Activated CD4-positive, alpha-beta memory T cell treated with anti-CD3 and anti-CD28 coated beads, Interleukin-2, amount 10 ng/mL, durations not matched to agents 7 days and 5 days (primary cell): ENCODE measurements around the gene MON1B. TPM values are rescaled to one million over a fixed set of nuclear protein-coding genes. Genes with fewer than 3 reads are reported as not detected.
"Not testable (repeated sequence)": the region's sequence is repeated elsewhere in the genome, so short reads cannot be mapped to it uniquely, and the experiment has no call there.

Source experiments
- CTCF ChIA-PET: fragments of 350-600 bp; sonication (Branson Sonifier 250); formaldehyde crosslinking; loops from one replicate; lab custom pipeline; 2021; ENCODE audit warnings: antibody characterized with exemption, inconsistent platforms; lab: Charles Lee
- POLR2A ChIA-PET: fragments of 350-600 bp; sonication (Branson Sonifier 250); formaldehyde crosslinking; loops from one replicate; lab custom pipeline; 2021; ENCODE audit warnings: antibody characterized with exemption; lab: Charles Lee
- DNase-seq: peaks from one replicate; pipeline ENCODE4 v3.0.0-alpha.2; 2020
- H3K27ac Mint-ChIP-seq: one replicate; pipeline ENCODE4 v1.8.0; 2021; ENCODE audit warnings: mild to moderate bottlenecking, mixed read lengths
- H3K27me3 Mint-ChIP-seq: one replicate; pipeline ENCODE4 v1.8.0; 2021; ENCODE audit warnings: mixed read lengths
- H3K36me3 Mint-ChIP-seq: one replicate; pipeline ENCODE4 v1.8.0; 2021; ENCODE audit warnings: low read depth, mixed read lengths
- H3K4me1 Mint-ChIP-seq: one replicate; pipeline ENCODE4 v1.8.0; 2021; ENCODE audit warnings: mixed read lengths
- H3K4me3 Mint-ChIP-seq: one replicate; pipeline ENCODE4 v1.8.0; 2021; ENCODE audit warnings: mild to moderate bottlenecking, mixed read lengths
- H3K9me3 Mint-ChIP-seq: one replicate; pipeline ENCODE4 v1.8.0; 2021; ENCODE audit warnings: mixed read lengths
- total RNA-seq, 2 experiments: library from RNA; stranded (reverse); gene quantifications; one replicate each; pipeline ENCODE4 v1.2.3, GENCODE V29; 2021

The MON1B gene
- 10 to 100 TPM; 74.1 to 75.4 TPM for total RNA-seq

DNA sequence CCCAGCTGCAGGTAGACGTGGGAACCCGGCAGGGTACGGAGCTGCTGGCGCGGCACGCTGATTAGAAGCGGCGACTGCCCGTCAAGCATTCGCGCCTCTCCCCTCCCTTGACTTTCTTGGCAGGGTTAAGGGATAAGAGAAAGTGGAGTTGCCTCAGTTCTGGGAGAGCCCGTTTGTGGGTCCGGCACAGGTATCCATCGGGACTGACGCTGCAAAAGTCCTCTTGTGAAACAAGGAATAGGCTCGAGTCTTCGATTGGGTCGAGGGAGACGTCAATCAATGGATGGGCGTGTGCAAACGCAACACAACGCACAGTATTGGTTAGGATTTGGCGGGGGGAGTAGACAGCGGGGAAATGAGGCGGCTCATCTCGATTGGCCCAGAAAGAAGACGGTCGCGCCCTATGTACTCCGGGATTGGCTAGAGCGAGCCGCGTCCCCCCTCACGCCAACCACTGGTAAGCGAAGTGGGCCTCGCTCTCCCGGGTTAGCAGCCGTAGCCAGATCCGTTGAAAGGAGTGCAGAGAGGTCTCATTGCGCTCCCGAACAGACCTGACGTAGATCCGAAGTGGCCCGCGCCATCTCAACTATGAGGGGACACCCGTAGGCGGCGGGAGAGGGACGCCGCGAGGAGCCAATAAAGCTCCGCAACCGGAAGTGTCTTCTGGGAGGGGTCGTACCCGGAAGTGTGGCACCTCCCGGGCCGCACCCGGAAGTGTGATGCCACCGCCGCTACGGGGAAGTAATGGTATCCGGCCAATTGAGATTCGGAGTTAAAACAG is at the start of gene MON1B:
Gene MON1B (plus strand): TSS at position 713 of the 781 bp plus-strand sequence. CDS start 296 bp downstream, outside the sequence.
- POLR2A ChIA-PET: interaction anchor here (0.6 to 4.8 kb wide), 10 partner anchors 9 to 1568 kb away, joined by 3 to 38 read pairs (median 5); partner anchors contain the start of genes ADAT1, KARS1 and TERF2IP
- H3K4me3 Mint-ChIP-seq: peak within 1 kb of the TSS; percentile 93
- CTCF ChIA-PET: interaction anchor here (1.0 to 1.2 kb wide), 2 partner anchors 15 to 21 kb away, joined by 3 to 4 read pairs; no protein-coding TSS in a partner anchor
- DNase-seq: peak; percentile 95
- peaks cover 38% of the 10 kb centered on the region for H3K4me1 Mint-ChIP-seq
- H3K36me3 Mint-ChIP-seq: peaks cover 47% of the 10 kb centered on the region
- H3K27ac Mint-ChIP-seq: peak within 1 kb of the TSS; percentile 100
- peaks cover 4% of the 10 kb centered on the region for H3K27me3 Mint-ChIP-seq
- no peaks in the 10 kb centered on the region for H3K9me3 Mint-ChIP-seq

DNA sequence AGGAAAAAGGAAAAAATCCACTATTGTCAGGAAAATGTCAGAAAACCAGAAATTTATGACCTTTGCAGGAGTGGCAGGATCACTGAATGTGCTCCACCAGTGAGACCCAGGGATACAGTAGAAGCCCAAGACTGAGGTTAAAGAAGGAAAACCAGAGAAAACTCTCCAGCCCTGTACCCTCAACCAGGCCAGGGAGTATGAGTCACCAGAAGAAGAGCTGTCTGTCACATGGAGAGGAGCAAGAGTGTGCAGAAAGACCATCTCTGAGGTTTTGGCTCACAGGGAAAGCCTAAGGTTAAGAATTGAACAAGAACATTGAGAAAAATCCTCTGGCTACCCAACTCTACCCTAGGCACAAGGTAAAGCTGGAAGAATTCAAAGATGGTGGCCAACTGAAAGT is 47.6 kb upstream of the MON1B start:
- CTCF ChIA-PET: interaction anchor here (1.6 kb wide), 1 partner anchor 28 kb away, joined by 3 read pairs; no protein-coding TSS in a partner anchor
- no peaks in the 10 kb centered on the region for H3K4me1 Mint-ChIP-seq
- no peak for DNase-seq
- H3K27me3 Mint-ChIP-seq: no peaks in the 10 kb centered on the region
- H3K4me3 Mint-ChIP-seq: no peak overlapping the region
- H3K9me3 Mint-ChIP-seq: no peaks in the 10 kb centered on the region
- POLR2A ChIA-PET: no interaction called here
- no peak overlapping the region for H3K27ac Mint-ChIP-seq
- no peaks in the 10 kb centered on the region for H3K36me3 Mint-ChIP-seq

DNA sequence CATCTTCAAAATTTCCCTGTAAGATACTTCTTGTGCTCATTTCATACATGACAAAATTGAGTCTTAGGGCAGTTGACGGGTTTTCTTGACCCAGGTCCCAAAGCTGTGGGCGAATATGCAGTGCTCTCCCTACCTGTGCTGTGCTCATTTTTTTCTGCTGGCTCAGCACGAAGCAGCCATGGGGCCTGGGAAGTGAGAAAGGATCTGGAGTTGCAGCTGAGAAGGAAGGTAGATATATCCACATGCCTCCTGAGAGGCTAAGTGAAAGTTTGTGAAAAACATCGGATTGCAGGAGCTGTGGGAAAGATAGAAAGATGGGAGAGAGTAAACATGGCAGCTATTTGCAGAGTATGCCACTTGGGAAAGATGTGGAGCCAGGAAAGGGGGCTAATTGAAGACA is 42.9 kb upstream of the MON1B start:
- Mint-ChIP-seq H3K27ac (no peak overlapping the region), H3K4me1 (no peaks in the 10 kb centered on the region), H3K36me3 (no peaks in the 10 kb centered on the region), H3K9me3 (no peaks in the 10 kb centered on the region), H3K27me3 (no peaks in the 10 kb centered on the region), H3K4me3 (no peak overlapping the region)
- ChIA-PET CTCF (no interaction called here), POLR2A (no interaction called here)
- DNase-seq: no peak

DNA sequence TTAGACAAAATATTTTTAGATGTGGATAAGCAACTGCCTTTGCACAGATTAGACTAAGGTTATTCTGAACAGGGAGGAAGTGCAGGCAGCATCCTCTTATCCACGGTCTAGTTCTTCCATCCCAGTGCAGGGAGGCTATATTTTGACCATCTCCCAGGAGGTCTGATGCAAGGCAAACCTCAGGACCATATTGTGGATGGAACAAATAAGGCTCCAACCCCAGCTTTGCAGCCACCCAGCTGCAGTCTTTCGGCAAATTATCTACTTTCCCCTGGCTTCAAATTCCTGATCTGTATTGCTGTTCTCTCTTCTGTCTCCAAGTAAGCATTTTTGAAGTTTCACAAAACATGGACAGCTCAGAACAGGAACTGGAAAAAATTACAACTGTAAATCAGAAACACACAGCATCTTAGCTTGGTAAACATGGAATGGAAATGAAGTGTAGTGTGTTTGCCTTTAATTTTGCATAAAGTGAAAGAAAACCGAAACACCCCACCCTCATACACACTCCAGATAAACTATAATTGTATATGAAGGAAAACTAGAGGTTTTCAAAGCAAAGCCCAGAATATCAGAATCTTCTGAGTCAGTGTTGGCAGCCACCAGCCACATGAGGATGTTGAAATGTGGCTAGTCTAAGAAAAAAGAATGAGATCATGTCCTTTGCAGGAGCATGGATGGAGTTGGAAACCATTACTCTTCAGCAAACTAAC is 33.5 kb upstream of the MON1B start:
- DNase-seq: no peak
- no peak overlapping the region for H3K4me3 Mint-ChIP-seq
- H3K9me3 Mint-ChIP-seq: no peaks in the 10 kb centered on the region
- no peak overlapping the region for H3K27ac Mint-ChIP-seq
- H3K4me1 Mint-ChIP-seq: no peaks in the 10 kb centered on the region
- no peaks in the 10 kb centered on the region for H3K36me3 Mint-ChIP-seq
- ChIA-PET POLR2A (no interaction called here), CTCF (no interaction called here)
- H3K27me3 Mint-ChIP-seq: peaks cover 3% of the 10 kb centered on the region

DNA sequence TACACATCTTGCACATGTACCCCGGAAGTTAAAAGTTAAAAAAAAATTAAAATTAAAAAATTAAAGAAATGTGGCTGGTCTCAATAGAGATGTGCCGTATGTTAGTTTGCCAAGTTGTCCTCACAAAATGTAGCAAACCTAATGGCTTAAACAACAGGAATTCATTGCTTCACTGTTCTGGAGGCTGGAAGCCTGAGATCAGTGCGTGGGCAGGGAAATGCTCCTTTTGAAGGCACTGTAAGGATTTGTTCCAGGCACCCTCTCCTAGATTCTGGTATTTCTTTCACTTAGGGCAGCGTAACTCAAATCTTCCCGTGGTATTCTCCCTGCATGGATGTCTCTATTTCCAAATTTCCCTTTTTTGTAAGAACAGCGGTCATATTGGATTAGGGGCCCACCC is 32.7 kb upstream of the MON1B start:
- Mint-ChIP-seq H3K27me3 (peaks cover 7% of the 10 kb centered on the region), H3K27ac (no peak overlapping the region)

DNA sequence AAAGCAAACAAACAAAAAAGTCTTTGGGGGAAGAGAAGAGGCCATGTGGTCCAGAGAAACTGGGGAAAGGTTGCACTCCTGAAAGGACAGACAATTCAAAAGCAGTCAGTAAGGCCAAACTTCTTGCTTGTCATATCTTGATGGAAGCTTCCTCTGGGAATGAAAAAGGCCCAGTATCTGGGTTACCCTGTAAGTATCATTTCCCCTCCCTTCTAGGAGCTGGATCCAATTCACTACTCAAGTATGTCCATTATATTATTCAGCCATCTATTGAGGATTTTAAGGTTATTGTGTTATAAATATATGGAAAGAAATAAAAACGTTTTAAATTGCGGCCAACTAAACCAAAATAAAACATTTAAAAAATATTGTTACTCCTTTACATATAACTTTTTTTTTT is 26.0 kb upstream of the MON1B start:
- Mint-ChIP-seq H3K9me3 (no peaks in the 10 kb centered on the region), H3K4me1 (no peaks in the 10 kb centered on the region), H3K36me3 (no peaks in the 10 kb centered on the region), H3K27me3 (peaks cover 14% of the 10 kb centered on the region), H3K27ac (no peak overlapping the region), H3K4me3 (no peak overlapping the region)
- ChIA-PET POLR2A (no interaction called here), CTCF (no interaction called here)
- DNase-seq: no peak

More for the DNA sequence above, 32.7 kb upstream of the MON1B start:
- DNase-seq: no peak
- Mint-ChIP-seq H3K4me1 (no peaks in the 10 kb centered on the region), H3K36me3 (no peaks in the 10 kb centered on the region), H3K4me3 (no peak overlapping the region), H3K9me3 (no peaks in the 10 kb centered on the region)
- POLR2A ChIA-PET: no interaction called here
- CTCF ChIA-PET: no interaction called here

- DNase-seq, CTCF ChIA-PET, H3K4me3 Mint-ChIP-seq, H3K4me1 Mint-ChIP-seq, H3K9me3 Mint-ChIP-seq, H3K27ac Mint-ChIP-seq, H3K36me3 Mint-ChIP-seq, POLR2A ChIA-PET: not testable (repeated sequence)
- peaks cover 14% of the 10 kb centered on the region for H3K27me3 Mint-ChIP-seq
These were observed 25.3 kb upstream of the MON1B start for GRCh38 chr16:77165536-77166236.

DNA sequence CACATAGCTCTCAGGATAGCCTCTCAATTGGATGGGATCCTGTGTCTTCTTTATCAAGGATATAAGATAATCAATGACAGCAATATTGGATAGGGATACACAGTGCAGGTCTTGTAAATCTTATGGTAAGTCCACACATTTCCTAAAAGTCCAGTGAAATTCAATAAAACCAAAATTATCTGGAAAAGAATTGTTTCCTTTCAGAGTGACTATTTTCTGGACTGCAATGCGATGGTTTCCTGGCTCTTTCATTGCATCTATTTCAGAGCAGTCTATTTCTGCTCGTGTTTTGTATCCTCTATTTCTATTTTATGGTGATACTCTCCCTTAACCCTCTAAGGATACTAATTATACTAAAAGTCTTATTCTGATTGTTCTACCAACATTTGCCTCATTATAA is 24.3 kb upstream of the MON1B start:
- Mint-ChIP-seq H3K27ac (no peak overlapping the region), H3K9me3 (no peaks in the 10 kb centered on the region), H3K36me3 (no peaks in the 10 kb centered on the region), H3K4me3 (no peak overlapping the region), H3K27me3 (peaks cover 14% of the 10 kb centered on the region), H3K4me1 (no peaks in the 10 kb centered on the region)
- ChIA-PET CTCF (no interaction called here), POLR2A (no interaction called here)
- no peak for DNase-seq

DNA sequence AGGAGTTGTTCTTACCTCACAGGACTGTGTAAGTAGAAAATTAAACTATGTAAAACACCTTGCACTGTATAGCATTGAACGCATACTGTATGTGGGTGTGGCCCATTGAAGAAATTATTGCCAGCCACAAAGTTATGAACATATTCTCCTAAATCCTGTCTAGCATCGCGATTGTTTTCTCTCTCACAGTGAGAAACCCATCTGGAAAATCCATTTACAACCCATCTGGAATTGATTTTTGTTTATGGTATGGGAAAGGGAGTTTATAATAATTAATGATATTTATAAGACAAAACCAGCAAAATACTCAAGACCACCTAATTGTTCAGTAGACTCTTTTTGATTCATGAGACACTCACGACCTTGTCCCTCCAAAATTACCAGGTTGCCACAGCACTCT is 22.1 kb upstream of the MON1B start:
- CTCF ChIA-PET: interaction anchor here (1.2 to 3.5 kb wide), 4 partner anchors 8 to 50 kb away, joined by 3 to 19 read pairs (median 4); no protein-coding TSS in a partner anchor
- H3K27me3 Mint-ChIP-seq: peaks cover 13% of the 10 kb centered on the region
- no peak overlapping the region for H3K27ac Mint-ChIP-seq

GRCh38 chr16:77169650-77170236 is 21.2 kb upstream of the MON1B start:
- CTCF ChIA-PET: interaction anchor here (0.7 to 3.5 kb wide), 7 partner anchors 9 to 1555 kb away, joined by 3 to 19 read pairs (median 3); no protein-coding TSS in a partner anchor
- Mint-ChIP-seq H3K9me3 (no peaks in the 10 kb centered on the region), H3K36me3 (no peaks in the 10 kb centered on the region), H3K4me1 (no peaks in the 10 kb centered on the region), H3K4me3 (no peak overlapping the region), H3K27ac (no peak overlapping the region), H3K27me3 (peaks cover 18% of the 10 kb centered on the region)
- peak; percentile 53 for DNase-seq
- POLR2A ChIA-PET: interaction anchor here (0.6 kb wide), 1 partner anchor 1136 kb away, joined by 3 read pairs; no protein-coding TSS in a partner anchor

More for the DNA sequence above, 22.1 kb upstream of the MON1B start:
- H3K9me3 Mint-ChIP-seq: no peaks in the 10 kb centered on the region
- no peak overlapping the region for H3K4me3 Mint-ChIP-seq
- H3K36me3 Mint-ChIP-seq: no peaks in the 10 kb centered on the region
- DNase-seq: no peak
- no peaks in the 10 kb centered on the region for H3K4me1 Mint-ChIP-seq
- POLR2A ChIA-PET: interaction anchor here (0.6 kb wide), 1 partner anchor 1135 kb away, joined by 3 read pairs; no protein-coding TSS in a partner anchor

GRCh38 chr16:77170805-77171204 is 20.2 kb upstream of the MON1B start:
- Mint-ChIP-seq H3K9me3 (no peaks in the 10 kb centered on the region), H3K27me3 (peaks cover 19% of the 10 kb centered on the region), H3K4me1 (no peaks in the 10 kb centered on the region), H3K4me3 (no peak overlapping the region), H3K27ac (no peak overlapping the region), H3K36me3 (no peaks in the 10 kb centered on the region)
- DNase-seq: no peak
- ChIA-PET POLR2A (no interaction called here), CTCF (interaction anchor here (0.7 to 3.5 kb wide), 13 partner anchors 9 to 1971 kb away, joined by 3 to 19 read pairs (median 4); no protein-coding TSS in a partner anchor)
